ENCODE results near the gene AOPEP. TPM values are rescaled to one million over a fixed set of nuclear protein-coding genes. Genes with fewer than 3 reads are reported as not detected.

The AOPEP gene
- total RNA-seq, 1 experiment from 2014 or later, result 15.0 TPM

- Histone ChIP-seq H2BK20ac (ENCODE audit: low read depth, low read length, poor library complexity, severe bottlenecking) (no peak overlapping the region), H3K4me1 (ENCODE audit: insufficient read depth, low read length) (no peaks in the 10 kb centered on the region), H3K23me2 (ENCODE audit: insufficient read length, low read depth, low read length, poor library complexity, severe bottlenecking) (no peaks in the 10 kb centered on the region), H4K91ac (ENCODE audit: insufficient read length, low read depth, low read length) (no peak overlapping the region), H3K4me2 (ENCODE audit: insufficient read depth, insufficient read length, low read length) (no peak overlapping the region), H3K18ac (ENCODE audit: insufficient read length, low read depth, low read length) (no peak overlapping the region), H2BK5ac (ENCODE audit: insufficient read length, low read length) (no peak overlapping the region), H4K20me1 (ENCODE audit: control insufficient read depth, insufficient read depth, insufficient read length) (no peaks in the 10 kb centered on the region), H4K5ac (ENCODE audit: insufficient read length, low read depth, low read length) (no peak overlapping the region), H2AK5ac (ENCODE audit: insufficient read length, low read length) (no peak overlapping the region), H3K4ac (ENCODE audit: low read depth, low read length) (no peak overlapping the region), H3K14ac (ENCODE audit: insufficient read depth, low read length) (no peak overlapping the region), H2BK12ac (ENCODE audit: insufficient read length, low read depth, low read length) (no peak overlapping the region), H3K9me3 (ENCODE audit: control insufficient read depth, low read depth, low read length) (no peaks in the 10 kb centered on the region), H3K79me1 (ENCODE audit: insufficient read depth, low read depth, low read length, poor library complexity, severe bottlenecking) (no peaks in the 10 kb centered on the region), H3T11ph (ENCODE audit: low read length) (no peak overlapping the region), H3K9ac (ENCODE audit: extremely low read depth, insufficient read length, low read length) (no peak overlapping the region), H4K8ac (replicated peaks; ENCODE audit: insufficient read length, low read depth, low read length) (no peak overlapping the region), H3K79me2 (ENCODE audit: insufficient read depth, low read length) (no peaks in the 10 kb centered on the region), H2BK120ac (ENCODE audit: low read depth, low read length, poor library complexity, severe bottlenecking) (no peak overlapping the region), H3K27me3 (ENCODE audit: insufficient read depth, low read length) (no peaks in the 10 kb centered on the region), H3K27ac (ENCODE audit: insufficient read length, low read depth, low read length) (no peak overlapping the region), H2BK15ac (ENCODE audit: low read depth, low read length) (no peak overlapping the region), H3K56ac (ENCODE audit: insufficient read length, low read depth, low read length) (no peak overlapping the region), H3K23ac (ENCODE audit: insufficient read length, low read depth, low read length) (no peak overlapping the region), H2AFZ (ENCODE audit: low read length) (no peak overlapping the region)
- Mint-ChIP-seq H3K36me3 (ENCODE audit: insufficient read depth in 1 of 3, low read depth in 3 of 3) (no peaks in the 10 kb centered on the region; a peak in 2 of 7 replicates), H3K9me3 (no peaks in the 10 kb centered on the region), H3K4me1 (peaks cover 7 to 8% of the 10 kb centered on the region in 2 experiments), H3K27ac (no peak overlapping the region), H3K4me3 (no peak overlapping the region), H3K27me3 (ENCODE audit: low read depth) (no peaks in the 10 kb centered on the region)
- no peak for TF ChIP-seq CTCF (conservative IDR thresholded peaks at IDR 0.05)
- DNase-seq, result no peak
- no CpG with 5 or more reads among the region's 3 CpGs for WGBS (ENCODE audit: extremely low coverage, insufficient read length, low lambda C conversion rate)
Measured at GRCh38 chr9:94786586-94786985, 60.1 kb downstream of the AOPEP start.
